Occipital lobe (tissue), 2 donors: ENCODE measurements around the gene KIFC3. TPM values are rescaled to one million over a fixed set of nuclear protein-coding genes. Genes with fewer than 3 reads are reported as not detected.
"Not testable (repeated sequence)": the region's sequence is repeated elsewhere in the genome, so short reads cannot be mapped to it uniquely, and the experiment has no call there.

Experiments
- DNase-seq: peaks from one replicate; lab custom pipeline; 2025; lab: John Stamatoyannopoulos, UW
- total RNA-seq: library from RNA; depleted of rRNA; stranded (reverse); fragments of >200 nt; gene quantifications from one replicate; pipeline ENCODE4 v1.2.3, GENCODE V29; 2014

KIFC3 gene
- total RNA-seq, 1 donor from 2014 or later = 44.6 TPM

- DNase-seq = no peak
Measured at GRCh38 chr16:57825298-57826044, 23.2 kb upstream of the KIFC3 start.

GRCh38 chr16:57824888-57825287, 22.6 kb upstream of the KIFC3 start:
- no peak for DNase-seq

DNA sequence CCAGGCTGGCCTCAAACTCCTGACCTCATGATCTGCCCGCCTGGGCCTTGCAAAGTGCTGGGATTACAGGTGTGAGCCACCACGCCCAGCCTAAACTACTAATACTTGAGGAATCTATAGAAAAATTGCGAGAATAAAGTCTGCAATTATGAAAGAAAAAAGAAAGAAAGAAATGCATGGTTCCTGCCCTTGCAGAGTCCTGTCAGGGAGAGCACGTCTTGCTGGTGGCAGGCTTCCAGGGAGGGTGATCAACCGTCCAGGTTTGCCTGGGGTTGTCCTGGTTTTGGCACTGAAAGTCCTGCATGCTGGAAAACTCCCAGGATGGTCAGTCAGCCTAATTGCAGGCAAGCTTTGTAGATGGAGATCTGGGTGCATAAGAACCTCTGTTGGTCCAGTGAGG, 21.5 kb upstream of the KIFC3 start:
- no peak for DNase-seq

- DNase-seq = no peak
Measured at GRCh38 chr16:57822856-57823255, 20.6 kb upstream of the KIFC3 start.

DNA sequence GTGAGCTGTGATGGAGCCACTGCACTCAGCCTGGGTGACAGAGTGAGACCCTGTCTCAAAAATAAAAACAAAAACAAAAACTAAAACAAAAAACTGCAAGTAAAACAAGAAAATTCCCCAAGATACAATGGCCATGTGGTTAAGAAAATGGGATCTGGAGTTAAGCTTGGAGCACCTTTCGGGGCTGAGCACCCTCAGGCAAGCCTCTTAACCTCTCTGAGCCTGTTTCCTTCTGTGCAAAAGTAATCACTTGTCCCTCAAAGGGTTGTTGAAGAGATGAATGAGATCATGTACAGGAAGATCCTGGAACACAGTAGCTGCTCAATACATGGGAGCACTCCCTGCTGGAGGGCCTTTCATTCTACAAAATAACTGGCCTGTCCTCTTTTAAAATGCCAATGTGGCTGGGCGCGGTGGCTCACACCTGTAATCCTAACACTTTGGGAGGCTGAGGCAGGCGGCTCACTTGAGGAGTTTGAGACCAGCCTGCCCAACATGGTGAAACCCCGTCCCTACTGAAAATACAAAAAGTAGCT, 19.8 kb upstream of the KIFC3 start:
- no peak for DNase-seq

GRCh38 chr16:57821149-57821971, 19.1 kb upstream of the KIFC3 start:
- DNase-seq = no peak

- no peak for DNase-seq
Measured at GRCh38 chr16:57818377-57819064, 16.2 kb upstream of the KIFC3 start.

DNA sequence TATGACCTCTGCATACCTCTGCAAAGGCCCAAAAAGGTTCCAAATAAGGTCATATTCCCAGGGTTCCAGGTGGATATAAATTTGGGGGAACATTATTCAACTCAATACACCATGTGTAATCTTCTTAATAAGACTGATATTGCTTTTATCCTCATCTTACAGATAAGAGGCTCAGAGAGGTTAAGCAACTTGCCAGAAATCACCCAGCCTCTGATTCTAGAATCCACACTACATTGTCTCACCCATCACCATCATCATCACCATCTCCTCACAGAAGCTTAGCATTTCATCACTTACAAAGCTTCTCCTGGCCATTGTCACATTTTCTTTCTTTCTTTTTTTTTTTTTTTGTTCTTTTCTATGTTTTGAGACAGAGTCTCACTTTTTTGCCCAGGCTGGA, 15.4 kb upstream of the KIFC3 start:
- DNase-seq = no peak

DNA sequence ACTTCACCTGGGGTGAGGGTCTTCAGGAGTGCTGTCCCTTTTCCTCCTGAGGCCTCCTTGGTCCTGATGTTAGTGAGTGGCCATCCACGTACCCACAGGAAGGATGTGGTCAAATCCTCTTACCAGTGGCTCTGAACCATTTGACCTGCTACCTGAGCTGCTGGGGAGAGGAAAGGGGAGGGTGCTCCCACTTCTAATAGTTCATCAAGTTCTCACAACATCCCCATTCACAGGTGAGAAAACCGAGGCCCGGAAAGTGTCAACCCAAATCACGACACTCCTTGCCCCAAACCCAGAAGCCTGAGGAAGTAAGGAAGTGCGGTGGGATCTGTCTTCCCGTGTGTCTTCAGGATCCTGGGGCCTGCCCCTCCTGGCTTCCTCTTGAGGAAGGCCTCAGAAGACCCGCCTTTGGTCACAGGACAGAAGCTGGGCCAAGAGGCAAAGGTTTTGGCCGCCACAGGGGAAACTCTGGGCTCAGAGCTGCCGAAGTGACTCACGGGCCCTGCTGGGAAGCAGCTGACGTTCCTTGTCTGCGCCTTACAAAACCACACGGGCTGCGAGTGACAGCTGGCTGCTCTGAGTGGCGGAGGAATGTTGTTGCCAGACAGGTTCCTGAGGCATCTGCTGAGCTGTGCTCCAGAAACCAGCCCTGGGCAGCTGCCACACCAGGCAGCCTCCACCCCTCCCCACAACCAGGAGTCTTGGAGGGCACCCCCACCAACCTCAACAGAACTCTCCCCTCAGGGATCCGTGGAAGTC, 13.9 kb upstream of the KIFC3 start:
- DNase-seq = peak; percentile 57

GRCh38 chr16:57814896-57815295, 12.6 kb upstream of the KIFC3 start:
- no peak for DNase-seq

DNA sequence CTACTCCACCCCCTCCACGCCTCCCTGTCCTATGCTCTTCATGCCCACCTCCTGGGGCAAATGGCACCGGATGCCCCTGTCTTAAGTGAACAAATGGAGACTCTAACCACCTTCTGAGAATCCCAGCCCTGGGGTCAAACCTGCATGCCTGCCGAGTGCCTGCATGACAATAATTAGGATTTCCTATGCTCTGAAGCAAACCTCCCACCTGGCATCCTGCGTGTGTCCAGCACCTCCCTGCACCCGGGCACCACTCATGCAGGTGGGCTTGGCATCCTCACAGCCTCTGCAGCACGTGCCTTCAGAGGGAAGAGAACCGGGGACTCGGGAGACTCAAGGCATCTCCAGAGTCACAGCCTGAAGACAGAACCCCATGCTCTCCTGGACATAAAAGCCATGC, 11.2 kb upstream of the KIFC3 start:
- DNase-seq = no peak

GRCh38 chr16:57811340-57811739, 9.0 kb upstream of the KIFC3 start:
- DNase-seq = not testable (repeated sequence)

- DNase-seq = peak; percentile 30
Measured at GRCh38 chr16:57810197-57811031, 8.1 kb upstream of the KIFC3 start.

DNA sequence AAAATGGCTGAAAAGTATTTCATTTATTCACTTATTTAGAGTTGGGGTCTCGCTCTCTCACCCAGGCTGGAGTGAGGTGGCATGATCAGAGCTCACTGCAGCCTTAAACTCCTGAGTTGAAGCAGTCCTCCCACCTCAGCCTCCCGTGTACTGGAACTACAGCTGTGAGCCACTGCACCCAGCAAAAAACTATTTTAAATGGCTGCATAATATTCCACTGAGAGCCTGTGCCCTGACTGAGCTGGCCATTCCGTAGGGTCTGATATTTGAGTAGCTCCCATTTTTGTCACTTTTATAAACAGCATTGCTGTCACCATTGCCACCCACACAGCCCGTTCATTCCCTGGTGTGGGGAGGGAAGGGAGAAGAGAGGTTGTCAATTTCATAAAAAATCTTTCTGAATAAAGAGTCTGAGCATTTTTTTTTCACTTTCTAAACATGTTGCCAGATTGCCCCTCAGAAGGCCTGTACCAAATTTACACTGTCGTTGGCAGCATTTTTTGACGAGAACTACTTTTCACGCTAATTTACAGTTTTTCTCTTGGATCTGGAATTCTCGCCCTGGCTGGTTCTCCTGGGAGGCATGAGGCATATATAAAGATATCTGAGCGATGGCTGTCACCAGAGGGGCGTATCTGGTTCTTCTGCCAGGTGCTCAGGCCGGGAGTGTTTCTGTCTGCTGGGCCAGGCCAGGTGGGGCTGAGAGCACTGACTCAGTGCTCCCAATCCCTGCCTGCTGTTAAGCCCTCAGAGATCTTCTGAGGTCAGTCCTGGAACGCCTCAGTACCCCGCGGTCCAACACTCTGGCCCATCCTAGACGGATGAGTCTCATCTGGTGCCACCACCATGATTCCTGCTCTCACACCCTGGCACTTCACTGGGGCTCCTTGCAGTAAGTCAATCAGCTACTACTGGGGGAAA, 7.2 kb upstream of the KIFC3 start:
- DNase-seq = no peak

DNA sequence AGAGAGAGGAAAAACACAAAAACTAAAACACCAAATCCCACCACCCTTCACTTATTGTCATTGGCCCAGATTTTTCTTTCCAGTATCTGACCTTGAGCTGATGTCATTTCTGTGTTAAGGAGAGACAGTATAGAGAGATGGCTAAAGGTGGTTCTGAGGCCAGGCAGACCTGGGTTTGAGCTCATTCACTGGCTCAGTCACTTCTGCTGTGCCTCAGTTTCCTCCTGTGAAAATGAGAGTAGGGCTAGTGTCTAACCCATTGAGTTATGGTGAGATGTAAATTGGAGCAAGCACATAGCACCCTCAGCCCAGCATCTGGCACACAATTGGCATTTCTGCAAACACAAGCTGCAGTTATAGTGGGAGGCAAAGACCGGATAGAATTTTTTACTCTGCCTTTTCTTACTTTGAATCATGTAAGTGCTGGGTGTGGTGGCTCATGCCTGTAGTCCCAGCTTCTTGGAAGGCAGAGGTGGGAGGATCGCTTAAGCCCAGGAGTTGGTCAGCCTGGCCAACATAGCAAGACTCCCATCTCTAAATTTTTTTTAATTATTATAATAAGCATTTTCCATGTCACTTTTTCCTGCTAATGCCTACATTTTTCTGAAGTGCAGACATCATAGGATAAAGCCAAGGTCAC, 6.4 kb upstream of the KIFC3 start:
- no peak for DNase-seq

GRCh38 chr16:57807968-57808528, 5.8 kb upstream of the KIFC3 start:
- DNase-seq = peak; percentile 38

GRCh38 chr16:57807252-57807967, 5.1 kb upstream of the KIFC3 start:
- no peak for DNase-seq

DNA sequence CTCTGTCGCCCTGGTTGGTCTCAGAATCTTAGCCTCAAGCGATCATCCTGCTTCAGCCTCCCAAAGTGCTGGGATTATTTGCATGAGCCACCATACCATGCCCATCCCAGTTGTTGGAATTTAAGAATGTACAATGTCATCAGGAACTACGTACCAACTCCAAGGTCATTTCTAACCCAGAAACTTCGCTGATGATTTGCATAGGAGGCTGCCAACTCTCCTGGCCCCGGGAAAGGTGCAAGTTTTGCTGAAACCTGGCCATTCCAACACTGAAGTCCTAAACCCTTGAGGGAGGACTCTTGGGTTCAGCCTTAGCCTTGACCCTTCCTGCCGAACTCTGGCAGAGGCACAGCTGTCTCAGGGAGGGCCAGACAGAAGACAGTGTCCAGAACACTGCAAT, 2.9 kb upstream of the KIFC3 start:
- no peak for DNase-seq
